Measurements from ENCODE around the gene RNGTT. TPM values are rescaled to one million over a fixed set of nuclear protein-coding genes. Genes with fewer than 3 reads are reported as not detected.

The RNGTT gene
- total RNA-seq, 1 donor: 24.9 TPM

DNA sequence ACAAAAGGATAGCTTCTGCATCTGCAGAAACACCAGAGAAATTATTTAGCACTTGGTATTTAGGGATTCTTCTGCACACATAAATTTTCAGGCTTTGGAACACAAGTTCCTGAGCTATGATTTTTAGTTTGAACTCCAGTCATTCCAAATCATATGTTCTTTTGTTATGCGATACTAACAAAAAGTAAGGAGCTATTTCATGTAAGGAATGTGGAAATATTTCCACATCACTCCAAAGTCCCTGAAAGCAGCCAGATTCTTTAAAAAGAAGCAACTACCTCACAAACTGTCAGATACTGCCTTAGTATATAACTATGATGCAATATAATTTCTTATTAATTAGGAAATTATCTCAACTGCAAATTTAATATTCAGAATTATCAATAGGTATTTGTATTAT lies 106.9 kb downstream of the RNGTT start:
- H3K4me3 ChIP-seq (ENCODE audit: low read depth, low read length): no peak overlapping the region
- TF ChIP-seq CTCF (IDR thresholded peaks at IDR 0.05; ENCODE audit: insufficient read depth, low read length): no peak
- DNase-seq (ENCODE audit: low read depth): peak; percentile 47

DNA sequence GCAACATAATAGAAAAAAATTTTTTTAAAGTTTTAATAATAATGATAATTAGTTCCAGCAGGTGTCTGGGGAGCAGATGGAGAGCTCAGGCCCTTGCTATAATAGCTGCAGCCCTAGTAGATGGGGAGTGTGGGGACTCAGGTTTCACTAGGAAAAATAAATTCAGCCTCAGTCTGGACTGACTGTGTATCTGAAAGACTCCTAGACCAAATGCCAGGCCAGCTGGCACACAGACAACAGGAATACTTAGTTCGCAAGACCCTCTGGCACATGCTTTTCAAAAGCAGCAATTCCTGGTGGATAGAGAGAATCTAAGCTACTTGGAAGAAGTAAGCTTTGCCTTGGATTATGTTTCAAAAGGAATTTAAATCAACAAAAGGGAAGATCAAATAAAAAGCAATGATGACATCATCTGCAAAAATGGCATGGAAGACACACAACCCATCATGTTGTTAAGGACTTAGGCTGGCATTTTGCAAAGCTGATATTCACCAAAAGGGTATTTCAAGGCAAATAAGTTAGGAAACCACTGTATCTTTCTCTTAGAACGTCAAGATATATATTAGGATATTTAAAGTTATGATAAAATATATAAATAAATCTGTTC lies 107.8 kb downstream of the RNGTT start:
- no peak for DNase-seq (ENCODE audit: low read depth)

GRCh38 chr6:88852775-88853174 lies 110.6 kb downstream of the RNGTT start:
- H3K4me3 ChIP-seq (ENCODE audit: low read depth, low read length): no peak overlapping the region
- DNase-seq (ENCODE audit: low read depth): no peak
- TF ChIP-seq CTCF (IDR thresholded peaks at IDR 0.05; ENCODE audit: insufficient read depth, low read length): no peak

More for the DNA sequence above, 107.8 kb downstream of the RNGTT start:
- TF ChIP-seq CTCF (IDR thresholded peaks at IDR 0.05; ENCODE audit: insufficient read depth, low read length): no peak
- no peak overlapping the region for H3K4me3 ChIP-seq (ENCODE audit: low read depth, low read length)

DNA sequence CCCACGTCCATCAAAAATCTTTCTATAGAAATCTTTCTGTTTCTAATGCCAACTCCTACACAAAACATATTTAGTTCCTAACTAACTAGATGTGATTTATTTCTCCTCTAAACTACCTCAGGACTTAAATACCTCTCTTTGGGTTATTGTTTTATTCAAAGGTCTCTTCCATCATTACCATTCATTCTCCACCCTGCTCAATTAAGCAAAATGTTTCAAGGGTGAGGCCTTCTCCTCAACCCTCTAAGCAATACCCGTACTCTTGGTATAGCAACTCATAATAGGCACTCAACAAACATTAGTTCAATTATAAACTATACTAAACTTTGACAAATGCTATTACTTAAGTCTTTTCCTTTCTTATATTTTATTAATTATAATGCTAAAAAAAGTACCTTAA lies 111.4 kb downstream of the RNGTT start:
- DNase-seq (ENCODE audit: low read depth): no peak
- H3K4me3 ChIP-seq (ENCODE audit: low read depth, low read length): no peak overlapping the region
- TF ChIP-seq CTCF (IDR thresholded peaks at IDR 0.05; ENCODE audit: insufficient read depth, low read length): no peak

GRCh38 chr6:88848870-88849269 lies 114.5 kb downstream of the RNGTT start:
- no peak for DNase-seq (ENCODE audit: low read depth)
- TF ChIP-seq CTCF (IDR thresholded peaks at IDR 0.05; ENCODE audit: insufficient read depth, low read length): no peak
- no peak overlapping the region for H3K4me3 ChIP-seq (ENCODE audit: low read depth, low read length)

GRCh38 chr6:88843040-88843439 lies 120.4 kb downstream of the RNGTT start:
- H3K4me3 ChIP-seq (ENCODE audit: low read depth, low read length): no peak overlapping the region
- TF ChIP-seq CTCF (IDR thresholded peaks at IDR 0.05; ENCODE audit: insufficient read depth, low read length): no peak
- DNase-seq (ENCODE audit: low read depth): peak; percentile 88

- no peak for DNase-seq (ENCODE audit: low read depth)
- H3K4me3 ChIP-seq (ENCODE audit: low read depth, low read length): no peak overlapping the region
- TF ChIP-seq CTCF (IDR thresholded peaks at IDR 0.05; ENCODE audit: insufficient read depth, low read length): no peak
These were observed 121.1 kb downstream of the RNGTT start for GRCh38 chr6:88842320-88842719.

Data from fibroblast of the aortic adventitia (primary cell).